A549 (cell line): Measurements from ENCODE around the gene IFTAP. TPM values are rescaled to one million over a fixed set of nuclear protein-coding genes. Genes with fewer than 3 reads are reported as not detected.

Source experiments
- ATAC-seq, 2 experiments: fragments of 200-7000 bp in 1 of 2; fragments of >200 bp in 1 of 2; cut with Nextera tagmentation in 1 of 2; cut with Tn5 transposase in 1 of 2; 3 replicates each; pipeline versions ENCODE4 v1.8.0 to v1.9.1; 2018 to 2020; ENCODE audit warnings: mild to moderate bottlenecking in 1 of 2, moderate library complexity in 1 of 2
- CTCF ChIA-PET: fragments of 300-600 bp; sonication (Branson Sonifier 250); formaldehyde crosslinking; extraction: SDS; loops from one replicate; lab custom pipeline; 2021; ENCODE audit warnings: antibody characterized with exemption, inconsistent platforms; lab: Yijun Ruan, JAX
- POLR2A ChIA-PET: fragments of 350-600 bp; formaldehyde crosslinking; extraction: SDS; loops from one replicate; lab custom pipeline; 2021; ENCODE audit warnings: antibody characterized with exemption, inconsistent platforms; lab: Yijun Ruan, JAX
- DNase-seq, 2 experiments: peaks; one replicate each; pipeline versions ENCODE4 v3.0.0 to v3.0.0-alpha.2; 2011 to 2016; ENCODE audit warnings: low read depth in 1 of 2, low spot score in 1 of 2
- FAIRE-seq: peaks from 2 replicates; lab custom pipeline; 2011; peaks lifted over from hg19 to GRCh38; lab: Jason Lieb, UNC
- H3K27ac ChIP-seq, 2 experiments: fragments of >200 bp; sonication (Bioruptor Twin); formaldehyde crosslinking; 3 replicates each; pipeline ENCODE4 v1.5.1; 2016 to 2017
- H3K4me1 ChIP-seq: fragments of >200 bp; sonication (Bioruptor Twin); formaldehyde crosslinking; 3 replicates; pipeline ENCODE4 v1.6.1; 2016
- H3K4me2 ChIP-seq: fragments of >200 bp; sonication (Bioruptor Twin); formaldehyde crosslinking; 3 replicates; pipeline ENCODE4 v1.6.1; 2016
- H3K4me3 ChIP-seq: fragments of >200 bp; sonication (Bioruptor Twin); formaldehyde crosslinking; 3 replicates; pipeline ENCODE4 v1.5.1; 2016
- H3K9me3 ChIP-seq: fragments of >200 bp; sonication (Bioruptor Twin); formaldehyde crosslinking; 3 replicates; pipeline ENCODE4 v1.6.1; 2016
- BCL3 ChIP-seq: fragments of >200 bp; sonication (Bioruptor Twin); formaldehyde crosslinking; IDR thresholded peaks from 3 replicates; pipeline ENCODE4 v1.6.1; 2016
- EHF ChIP-seq: fragments of 250-450 bp; sonication (Bioruptor Pico); IDR thresholded peaks from 2 replicates; pipeline ENCODE4 v1.5.0; 2020; ENCODE audit warnings: mild to moderate bottlenecking
- ELK1 ChIP-seq: fragments of 150-350 bp; IDR thresholded peaks from 2 replicates; pipeline ENCODE4 v1.6.1; 2014; ENCODE audit warnings: low read depth, mild to moderate bottlenecking, low read length
- FOSL2 ChIP-seq, 2 experiments: fragments of 450-650 bp in 1 of 2; fragments of >200 bp in 1 of 2; sonication (Bioruptor Twin) in 1 of 2; formaldehyde crosslinking; IDR thresholded peaks; 2 replicates each; pipeline versions ENCODE4 v1.5.0 to v1.6.1; 2016 to 2020; ENCODE audit warnings: mild to moderate bottlenecking in 1 of 2, moderate library complexity in 1 of 2
- HEYL ChIP-seq: fragments of 250-450 bp; sonication (Bioruptor Pico); IDR thresholded peaks from 2 replicates; pipeline ENCODE4 v1.8.0; 2021; ENCODE audit warnings: mild to moderate bottlenecking, moderate library complexity
- HOXB5 ChIP-seq: fragments of 250-450 bp; sonication (Bioruptor Pico); IDR thresholded peaks from 2 replicates; pipeline ENCODE4 v1.5.0; 2020; ENCODE audit warnings: mild to moderate bottlenecking, moderate library complexity
- JUN ChIP-seq, 2 experiments: fragments of >200 bp; sonication (Bioruptor Twin); formaldehyde crosslinking; IDR thresholded peaks; 2 replicates in 1 of 2; 3 replicates in 1 of 2; pipeline ENCODE4 v1.6.1; 2016 to 2017
- KDM1A ChIP-seq: fragments of 200-600 bp; sonication (generic); IDR thresholded peaks from 2 replicates; pipeline ENCODE4 v1.6.1; 2016; ENCODE audit warnings: low read depth, mild to moderate bottlenecking
- MAX ChIP-seq: IDR thresholded peaks from 2 replicates; pipeline ENCODE4 v1.6.1; 2012
- MAZ ChIP-seq: fragments of 150-350 bp; IDR thresholded peaks from 2 replicates; pipeline ENCODE4 v1.6.1; 2014; ENCODE audit warnings: antibody characterized with exemption, low read depth, low read length, borderline replicate concordance
- NFE2L2 ChIP-seq: fragments of 150-350 bp; conservative IDR thresholded peaks from 2 replicates; pipeline ENCODE4 v1.6.1; 2014; ENCODE audit warnings: low read length
- PHF8 ChIP-seq: fragments of 200-600 bp; sonication (generic); IDR thresholded peaks from 2 replicates; pipeline ENCODE4 v1.6.1; 2016; ENCODE audit warnings: low read depth, mild to moderate bottlenecking, antibody characterized with exemption, moderate library complexity, borderline replicate concordance
- RAD21 ChIP-seq, 2 experiments: fragments of >200 bp in 1 of 2; sonication (Bioruptor Twin) in 1 of 2; formaldehyde crosslinking in 1 of 2; IDR thresholded peaks in 1 of 2; conservative IDR thresholded peaks in 1 of 2; 2 replicates in 1 of 2; 3 replicates in 1 of 2; pipeline ENCODE4 v1.6.1; 2012 to 2018; ENCODE audit warnings: inconsistent platforms in 1 of 2
- RARB ChIP-seq: fragments of 250-450 bp; sonication (Bioruptor Pico); IDR thresholded peaks from 2 replicates; pipeline ENCODE4 v1.8.0; 2021; ENCODE audit warnings: mild to moderate bottlenecking, moderate library complexity
- RCOR1 ChIP-seq: fragments of 150-350 bp; IDR thresholded peaks from 2 replicates; pipeline ENCODE4 v1.6.1; 2014; ENCODE audit warnings: antibody characterized with exemption, low read length, low read depth
- RFX5 ChIP-seq: fragments of 450-650 bp; IDR thresholded peaks from 2 replicates; pipeline ENCODE4 v1.7.1; 2014; ENCODE audit warnings: antibody characterized with exemption, mild to moderate bottlenecking, moderate library complexity
- ZC3H11A ChIP-seq: fragments of 450-650 bp; IDR thresholded peaks from 2 replicates; pipeline ENCODE4 v1.6.1; 2014; ENCODE audit warnings: antibody characterized with exemption, mild to moderate bottlenecking
- WGBS: methylation state at CpG from one replicate; pipeline ENCODE4 v1.1.6; 2017; ENCODE audit errors: missing lambda C conversion rate; 5-methylcytosine and 5-hydroxymethylcytosine counted together
- polyA plus RNA-seq, 4 experiments: library from polyadenylated mRNA; depleted of rRNA in 3 of 4; stranded (reverse); fragments of >200 nt; fragmentation: RNase III in 1 of 4; extraction: RNeasy Plus Mini Kit Qiagen cat#74134 plus additional on column Dnase treatment in 1 of 4; gene quantifications; 2 replicates in 3 of 4; 3 replicates in 1 of 4; pipeline ENCODE4 v1.2.3, GENCODE V29; 2011 to 2017

IFTAP gene
- polyA plus RNA-seq, 2 of the 4 experiments (the other 2 are of a cell fraction): 34.7 to 52.4 TPM

GRCh38 chr11:36689442-36689841, 95.1 kb downstream of the IFTAP start:
- DNase-seq: no peak
- Histone ChIP-seq H3K9me3 (no peaks in the 10 kb centered on the region), H3K4me3 (no peak overlapping the region), H3K27ac (no peak overlapping the region), H3K4me1 (no peaks in the 10 kb centered on the region), H3K4me2 (no peak overlapping the region)
- ATAC-seq: no peak
- TF ChIP-seq PHF8 (no peak), ZC3H11A (no peak), MAZ (no peak), RARB (CRISPR knock-in tag) (no peak)
- ChIA-PET CTCF (interaction anchor here (0.7 to 3.2 kb wide), 4 partner anchors 13 to 126 kb away, joined by 3 to 15 read pairs (median 8); no protein-coding TSS in a partner anchor), POLR2A (no interaction called here)
- 28% methylated on average over 4 of the region's 4 CpGs for WGBS
- FAIRE-seq: no peak

- no peak overlapping the region for H3K4me3 ChIP-seq
- no peak overlapping the region for H3K27ac ChIP-seq
- H3K9me3 ChIP-seq: no peaks in the 10 kb centered on the region
- ATAC-seq (no peak), FAIRE-seq (no peak), DNase-seq (no peak)
- no peaks in the 10 kb centered on the region for H3K4me1 ChIP-seq
- no peak overlapping the region for H3K4me2 ChIP-seq
- CTCF ChIA-PET: interaction anchor here (0.7 to 1.7 kb wide), 3 partner anchors 54 to 128 kb away, joined by 3 to 4 read pairs (median 4); no protein-coding TSS in a partner anchor
- TF ChIP-seq NFE2L2: no peak
- no peak for TF ChIP-seq HOXB5 (CRISPR knock-in tag)
- no peak for TF ChIP-seq RFX5
- no peak for TF ChIP-seq FOSL2 (IDR thresholded peaks at IDR 0.05)
- no peak for TF ChIP-seq FOSL2 (CRISPR knock-in tag; IDR thresholded peaks at IDR 0.05)
- no peak for TF ChIP-seq HEYL (CRISPR knock-in tag)
- no peak for TF ChIP-seq RCOR1
- WGBS: 0% methylated on average over 1 of the region's 1 CpG
- POLR2A ChIA-PET: no interaction called here
These were observed 98.4 kb downstream of the IFTAP start for GRCh38 chr11:36692704-36693103.

- Histone ChIP-seq H3K4me3 (no peak overlapping the region), H3K27ac (no peak overlapping the region), H3K4me2 (no peak overlapping the region), H3K9me3 (no peaks in the 10 kb centered on the region), H3K4me1 (no peaks in the 10 kb centered on the region)
- CTCF ChIA-PET: interaction anchor here (0.7 to 1.2 kb wide), 2 partner anchors 53 to 54 kb away, joined by 3 to 4 read pairs; no protein-coding TSS in a partner anchor
- POLR2A ChIA-PET: no interaction called here
- 0% methylated on average over 1 of the region's 1 CpG for WGBS
- DNase-seq: no peak
- FAIRE-seq: no peak
- no peak for TF ChIP-seq RARB (CRISPR knock-in tag)
- no peak for TF ChIP-seq KDM1A
- TF ChIP-seq EHF (CRISPR knock-in tag): no peak
- TF ChIP-seq JUN (IDR thresholded peaks at IDR 0.05): no peak
- no peak for TF ChIP-seq RAD21 (conservative IDR thresholded peaks at IDR 0.05 in 1 of 2, IDR thresholded peaks at IDR 0.05 in 1 of 2)
- no peak for TF ChIP-seq ELK1
- TF ChIP-seq MAX: no peak
- no peak for TF ChIP-seq BCL3
- no peak for TF ChIP-seq PHF8
- ATAC-seq: no peak
These were observed 99.0 kb downstream of the IFTAP start for GRCh38 chr11:36693139-36693843.
